Sigmoid colon (tissue), 7 donors: ENCODE measurements around the gene GOLPH3. TPM values are rescaled to one million over a fixed set of nuclear protein-coding genes. Genes with fewer than 3 reads are reported as not detected.

ENCODE experiments used
- DNase-seq: peaks from one replicate; pipeline ENCODE4 v3.0.0-alpha.2; 2019
- H3K27ac ChIP-seq, 4 donors: fragments of 200-600 bp; sonication (generic); one replicate each; pipeline ENCODE4 v1.5.1; 2016 to 2019; ENCODE audit warnings: mild to moderate bottlenecking in 1 of 4
- H3K27me3 ChIP-seq, 3 donors: fragments of 200-600 bp; sonication (generic); one replicate each; pipeline ENCODE4 v1.5.1; 2019; ENCODE audit warnings: mild to moderate bottlenecking in 1 of 3
- H3K36me3 ChIP-seq, 4 donors: fragments of 200-600 bp; sonication (generic); one replicate each; pipeline ENCODE4 v1.5.1; 2016 to 2019
- H3K4me1 ChIP-seq, 4 donors: fragments of 200-600 bp; sonication (generic); one replicate each; pipeline ENCODE4 v1.5.1; 2017 to 2019
- H3K4me3 ChIP-seq, 4 donors: fragments of 200-600 bp; sonication (generic); one replicate each; pipeline ENCODE4 v1.5.1; 2017 to 2019; ENCODE audit warnings: mild to moderate bottlenecking in 2 of 4, moderate library complexity in 1 of 4
- H3K9me3 ChIP-seq, 4 donors: fragments of 200-600 bp in 3 of 4; sonication (generic) in 3 of 4; one replicate each; pipeline versions ENCODE4 v1.5.1 to v1.6.1; 2013 to 2019
- CTCF ChIP-seq, 4 experiments: fragments of 450-650 bp in 3 of 4; fragments of 200-600 bp in 1 of 4; IDR thresholded peaks; one replicate each; pipeline ENCODE4 v1.5.1; 2016 to 2019; ENCODE audit warnings: antibody characterized with exemption in 4 of 4, mild to moderate bottlenecking in 3 of 4, moderate library complexity in 2 of 4
- EP300 ChIP-seq, 4 donors: sonication (generic); formaldehyde crosslinking; IDR thresholded peaks; one replicate each; pipeline ENCODE4 v1.6.1; 2017; ENCODE audit warnings: antibody characterized with exemption in 4 of 4
- POLR2A ChIP-seq, 2 donors: fragments of 450-650 bp; IDR thresholded peaks; one replicate each; pipeline ENCODE4 v1.6.1; 2016; ENCODE audit warnings: antibody characterized with exemption in 2 of 2, mild to moderate bottlenecking in 2 of 2, moderate library complexity in 2 of 2
- POLR2AphosphoS5 ChIP-seq, 4 donors: sonication (generic); formaldehyde crosslinking; IDR thresholded peaks; one replicate each; pipeline ENCODE4 v1.6.1; 2017; ENCODE audit warnings: antibody characterized with exemption in 4 of 4
- WGBS, 2 donors: extraction: QIAGEN DNeasy Blood & Tissue Kit; methylation state at CpG; one replicate each; pipeline ENCODE4 v1.1.7; 2013; 5-methylcytosine and 5-hydroxymethylcytosine counted together
- intact Hi-C: fragments of 100-400 bp; cut with DNase I; formaldehyde crosslinking; loops from one replicate; pipeline ENCODE4 v1.15.1; 2023
- polyA plus RNA-seq, 3 donors: library from polyadenylated mRNA; stranded (reverse); fragments of 200-250 nt; gene quantifications; one replicate each; pipeline ENCODE4 v1.2.3, GENCODE V29; 2013
- total RNA-seq, 4 donors: library from RNA; depleted of rRNA; stranded (reverse); fragments of >200 nt; gene quantifications; one replicate each; pipeline ENCODE4 v1.1.0, GENCODE V29; 2016
- donor health status: healthy with polysubstance abuse.
- donor health status: Bipolar disorder and iron deficiency.
- donor health status: healthy.

GOLPH3 gene
- total and polyA plus RNA-seq, 7 donors: 63.6 to 247 (median 170) TPM

GRCh38 chr5:32108167-32108566 lies 66.0 kb downstream of the GOLPH3 start:
- DNase-seq: no peak
- intact Hi-C loops: no loop called here
- Histone ChIP-seq H3K36me3 (peaks cover 11 to 92% (median 43%) of the 10 kb centered on the region in 4 donors), H3K4me1 (no peaks in the 10 kb centered on the region), H3K27ac (no peak overlapping the region), H3K27me3 (no peaks in the 10 kb centered on the region), H3K4me3 (no peak overlapping the region), H3K9me3 (no peaks in the 10 kb centered on the region)
- WGBS, 2 donors: 22 to 70% methylated on average over 4 of the region's 4 CpGs
- TF ChIP-seq CTCF (IDR thresholded peaks at IDR 0.05) (no peak), EP300 (IDR thresholded peaks at IDR 0.05) (no peak), POLR2AphosphoS5 (IDR thresholded peaks at IDR 0.05) (no peak), POLR2A (IDR thresholded peaks at IDR 0.05) (no peak)

GRCh38 chr5:32107291-32107690 lies 66.8 kb downstream of the GOLPH3 start:
- H3K36me3 ChIP-seq: peaks cover 11 to 98% (median 46%) of the 10 kb centered on the region in 4 donors
- TF ChIP-seq POLR2AphosphoS5 (IDR thresholded peaks at IDR 0.05) (peak in 1 of 4 donors; percentile 32), EP300 (IDR thresholded peaks at IDR 0.05) (no peak)

GRCh38 chr5:32103521-32103920 lies 70.6 kb downstream of the GOLPH3 start:
- no peak overlapping the region for H3K4me3 ChIP-seq
- no peaks in the 10 kb centered on the region for H3K9me3 ChIP-seq
- no peak for DNase-seq
- 95 to 96% methylated on average over 12 of the region's 12 CpGs for WGBS, 2 donors
- H3K27ac ChIP-seq: no peak overlapping the region
- peaks cover 11 to 85% (median 46%) of the 10 kb centered on the region in 4 donors for H3K36me3 ChIP-seq
- intact Hi-C loops: no loop called here
- TF ChIP-seq POLR2AphosphoS5 (IDR thresholded peaks at IDR 0.05): no peak
- no peaks in the 10 kb centered on the region for H3K27me3 ChIP-seq
- peaks cover 0 to 26% (median 22%) of the 10 kb centered on the region in 4 donors for H3K4me1 ChIP-seq

More at GRCh38 chr5:32107291-32107690, 66.8 kb downstream of the GOLPH3 start:
- H3K27ac ChIP-seq: no peak overlapping the region
- no peak overlapping the region for H3K4me3 ChIP-seq
- intact Hi-C loops: no loop called here
- H3K4me1 ChIP-seq: no peaks in the 10 kb centered on the region
- no peaks in the 10 kb centered on the region for H3K9me3 ChIP-seq
- H3K27me3 ChIP-seq: no peaks in the 10 kb centered on the region
- DNase-seq: no peak
- WGBS, 2 donors: 94 to 99% methylated on average over 4 of the region's 4 CpGs

- peaks cover 0 to 31% (median 28%) of the 10 kb centered on the region in 4 donors for H3K4me1 ChIP-seq
- no peak overlapping the region for H3K4me3 ChIP-seq
- peaks cover 11 to 80% (median 45%) of the 10 kb centered on the region in 4 donors for H3K36me3 ChIP-seq
- H3K9me3 ChIP-seq: no peaks in the 10 kb centered on the region
- no peak for DNase-seq
- no peak for TF ChIP-seq POLR2AphosphoS5 (IDR thresholded peaks at IDR 0.05)
- no peak for TF ChIP-seq EP300 (IDR thresholded peaks at IDR 0.05)
- TF ChIP-seq CTCF (IDR thresholded peaks at IDR 0.05): no peak
- TF ChIP-seq POLR2A (IDR thresholded peaks at IDR 0.05): no peak
- WGBS, 2 donors: 88 to 91% methylated on average over 12 of the region's 12 CpGs
- no peaks in the 10 kb centered on the region for H3K27me3 ChIP-seq
- intact Hi-C loops: no loop called here
- no peak overlapping the region for H3K27ac ChIP-seq
Observed at GRCh38 chr5:32102254-32102986, 71.7 kb downstream of the GOLPH3 start.

GRCh38 chr5:32100691-32101302 lies 73.3 kb downstream of the GOLPH3 start:
- 94 to 95% methylated on average over 8 of the region's 8 CpGs for WGBS, 2 donors
- H3K36me3 ChIP-seq: peaks cover 5 to 68% (median 34%) of the 10 kb centered on the region in 4 donors
- intact Hi-C loops: no loop called here
- no peaks in the 10 kb centered on the region for H3K27me3 ChIP-seq
- peak overlapping the region in 3 of 4 donors; percentile 56 to 75 (median 63) for H3K27ac ChIP-seq
- no peaks in the 10 kb centered on the region for H3K9me3 ChIP-seq
- H3K4me1 ChIP-seq: peaks cover 0 to 31% (median 28%) of the 10 kb centered on the region in 4 donors
- TF ChIP-seq POLR2AphosphoS5 (IDR thresholded peaks at IDR 0.05): no peak
- no peak for TF ChIP-seq CTCF (IDR thresholded peaks at IDR 0.05)
- no peak for TF ChIP-seq POLR2A (IDR thresholded peaks at IDR 0.05)
- TF ChIP-seq EP300 (IDR thresholded peaks at IDR 0.05): no peak
- no peak overlapping the region for H3K4me3 ChIP-seq
- DNase-seq: no peak
